Neural progenitor cell (in vitro differentiated cells): Measurements from ENCODE around the gene IRF1. TPM values are rescaled to one million over a fixed set of nuclear protein-coding genes. Genes with fewer than 3 reads are reported as not detected.

ENCODE experiments used
- DNase-seq: peaks from one replicate; pipeline ENCODE4 v3.0.0-alpha.2; 2016; ENCODE audit warnings: low spot score
- H2AFZ ChIP-seq: fragments of 200-600 bp; sonication (generic); replicated peaks from 2 replicates; pipeline ENCODE4 v1.6.1; 2016; ENCODE audit warnings: antibody characterized with exemption
- H3F3A ChIP-seq: fragments of 200-600 bp; sonication (generic); 2 replicates; pipeline ENCODE4 v1.6.1; 2016; ENCODE audit warnings: antibody characterized with exemption, low read depth
- H3K27ac ChIP-seq: fragments of 200-600 bp; sonication (generic); 2 replicates; pipeline ENCODE4 v1.5.1; 2016; ENCODE audit warnings: mild to moderate bottlenecking
- H3K27me3 ChIP-seq: fragments of 200-600 bp; sonication (generic); 2 replicates; pipeline ENCODE4 v1.6.1; 2016; ENCODE audit warnings: mild to moderate bottlenecking, moderate library complexity
- H3K36me3 ChIP-seq: fragments of 200-600 bp; sonication (generic); 2 replicates; pipeline ENCODE4 v1.5.1; 2016
- H3K4me1 ChIP-seq: fragments of 200-600 bp; sonication (generic); 2 replicates; pipeline ENCODE4 v1.6.1; 2016; ENCODE audit warnings: mixed run types
- H3K4me2 ChIP-seq: fragments of 200-600 bp; sonication (generic); 2 replicates; pipeline ENCODE4 v1.6.1; 2016
- H3K4me3 ChIP-seq: fragments of 200-600 bp; sonication (generic); 2 replicates; pipeline ENCODE4 v1.5.1; 2016
- H3K79me2 ChIP-seq: fragments of 200-600 bp; sonication (generic); 2 replicates; pipeline ENCODE4 v1.6.1; 2016; ENCODE audit warnings: low read depth
- H3K9ac ChIP-seq: fragments of 200-600 bp; sonication (generic); 2 replicates; pipeline ENCODE4 v1.6.1; 2016
- H3K9me3 ChIP-seq: fragments of 200-600 bp; sonication (generic); 2 replicates; pipeline ENCODE4 v1.5.1; 2016; ENCODE audit warnings: low read depth
- H4K20me1 ChIP-seq: fragments of 200-600 bp; sonication (generic); 2 replicates; pipeline ENCODE4 v1.6.1; 2016; ENCODE audit warnings: low read depth
- H3K27ac Mint-ChIP-seq: 3 replicates; pipeline ENCODE4 v1.8.0; 2021; ENCODE audit warnings: mixed read lengths
- H3K27me3 Mint-ChIP-seq: 2 replicates; pipeline ENCODE4 v1.8.0; 2022; ENCODE audit warnings: low read depth, mild to moderate bottlenecking, inconsistent platforms, moderate library complexity, mixed read lengths; ENCODE audit not compliant: insufficient read depth
- H3K36me3 Mint-ChIP-seq: 3 replicates; pipeline ENCODE4 v1.8.0; 2021; ENCODE audit warnings: mixed read lengths
- H3K4me1 Mint-ChIP-seq: 3 replicates; pipeline ENCODE4 v1.8.0; 2021; ENCODE audit warnings: mixed read lengths
- H3K4me3 Mint-ChIP-seq: 3 replicates; pipeline ENCODE4 v1.8.0; 2021; ENCODE audit warnings: mild to moderate bottlenecking, moderate library complexity, mixed read lengths
- H3K9me3 Mint-ChIP-seq: 3 replicates; pipeline ENCODE4 v1.8.0; 2020; ENCODE audit warnings: mixed read lengths
- CTCF ChIP-seq: fragments of 200-600 bp; sonication (generic); IDR thresholded peaks from 2 replicates; pipeline ENCODE4 v1.5.1; 2017; ENCODE audit warnings: antibody characterized with exemption, mild to moderate bottlenecking
- EZH2 ChIP-seq: fragments of 200-600 bp; sonication (generic); IDR thresholded peaks from 2 replicates; pipeline ENCODE4 v1.6.1; 2017; ENCODE audit warnings: antibody characterized with exemption, mild to moderate bottlenecking, moderate library complexity
- EZH2phosphoT487 ChIP-seq: fragments of 200-600 bp; sonication (generic); IDR thresholded peaks from 2 replicates; pipeline ENCODE4 v1.6.1; 2017; ENCODE audit warnings: antibody characterized with exemption
- total RNA-seq: library from RNA; depleted of rRNA; stranded (reverse); fragments of >200 nt; gene quantifications from 2 replicates; pipeline ENCODE4 v1.2.3, GENCODE V29; 2015; ENCODE audit warnings: low replicate concordance

The IRF1 gene
- total RNA-seq, 1 donor from 2014 or later, result 7.1 TPM

GRCh38 chr5:132471151-132471907, 19.2 kb downstream of the IRF1 start:
- Histone ChIP-seq H3K9me3 (no peaks in the 10 kb centered on the region), H3K9ac (no peak overlapping the region), H3F3A (peaks cover 4% of the 10 kb centered on the region), H4K20me1 (no peaks in the 10 kb centered on the region), H3K4me2 (no peak overlapping the region), H3K36me3 (no peaks in the 10 kb centered on the region), H3K27me3 (no peaks in the 10 kb centered on the region), H3K79me2 (no peaks in the 10 kb centered on the region), H2AFZ (no peak overlapping the region), H3K4me3 (no peak overlapping the region), H3K4me1 (no peaks in the 10 kb centered on the region), H3K27ac (no peak overlapping the region)
- H3K4me1 Mint-ChIP-seq, result peaks cover 11% of the 10 kb centered on the region
- TF ChIP-seq EZH2 (no peak), CTCF (no peak), EZH2phosphoT487 (no peak)
- peaks cover 10% of the 10 kb centered on the region for H3K27me3 Mint-ChIP-seq
- no peak overlapping the region for H3K27ac Mint-ChIP-seq
- H3K9me3 Mint-ChIP-seq, result peaks cover 4% of the 10 kb centered on the region
- no peak for DNase-seq
- H3K36me3 Mint-ChIP-seq, result no peaks in the 10 kb centered on the region
- no peak overlapping the region for H3K4me3 Mint-ChIP-seq

- Histone ChIP-seq H3K9me3 (no peaks in the 10 kb centered on the region), H3K79me2 (no peaks in the 10 kb centered on the region), H3K4me1 (no peaks in the 10 kb centered on the region), H3K4me2 (no peak overlapping the region), H3K27ac (no peak overlapping the region), H4K20me1 (no peaks in the 10 kb centered on the region), H3K27me3 (no peaks in the 10 kb centered on the region), H2AFZ (no peak overlapping the region), H3F3A (peaks cover 4% of the 10 kb centered on the region), H3K9ac (no peak overlapping the region), H3K4me3 (no peak overlapping the region), H3K36me3 (no peaks in the 10 kb centered on the region)
- no peak for DNase-seq
- H3K27me3 Mint-ChIP-seq, result peaks cover 6% of the 10 kb centered on the region
- no peak overlapping the region for H3K4me3 Mint-ChIP-seq
- TF ChIP-seq EZH2 (no peak), CTCF (no peak), EZH2phosphoT487 (no peak)
- H3K27ac Mint-ChIP-seq, result no peak overlapping the region
- no peaks in the 10 kb centered on the region for H3K36me3 Mint-ChIP-seq
- peaks cover 4% of the 10 kb centered on the region for H3K9me3 Mint-ChIP-seq
- peaks cover 17% of the 10 kb centered on the region for H3K4me1 Mint-ChIP-seq
These were observed 20.0 kb downstream of the IRF1 start for GRCh38 chr5:132470596-132470995.

GRCh38 chr5:132470010-132470392, 20.6 kb downstream of the IRF1 start:
- no peak overlapping the region for H3K27ac ChIP-seq
- H3F3A ChIP-seq, result peaks cover 4% of the 10 kb centered on the region
- H3K4me2 ChIP-seq, result no peak overlapping the region
- Mint-ChIP-seq H3K4me1 (peaks cover 23% of the 10 kb centered on the region), H3K27ac (no peak overlapping the region), H3K4me3 (no peak overlapping the region), H3K9me3 (peaks cover 4% of the 10 kb centered on the region), H3K27me3 (peaks cover 6% of the 10 kb centered on the region), H3K36me3 (no peaks in the 10 kb centered on the region)
- no peak overlapping the region for H3K4me3 ChIP-seq
- H3K4me1 ChIP-seq, result peaks cover 2% of the 10 kb centered on the region
- TF ChIP-seq EZH2phosphoT487 (no peak), EZH2 (no peak), CTCF (no peak)
- H3K36me3 ChIP-seq, result no peaks in the 10 kb centered on the region
- H3K79me2 ChIP-seq, result no peaks in the 10 kb centered on the region
- H3K9me3 ChIP-seq, result no peaks in the 10 kb centered on the region
- no peaks in the 10 kb centered on the region for H3K27me3 ChIP-seq
- no peak overlapping the region for H2AFZ ChIP-seq
- no peaks in the 10 kb centered on the region for H4K20me1 ChIP-seq
- no peak overlapping the region for H3K9ac ChIP-seq
- no peak for DNase-seq
